ENCODE results near the gene GARNL3. TPM values are rescaled to one million over a fixed set of nuclear protein-coding genes. Genes with fewer than 3 reads are reported as not detected.

The GARNL3 gene
- total and polyA plus RNA-seq, 2 experiments from 2014 or later, result 8.7 to 21.9 TPM

DNA sequence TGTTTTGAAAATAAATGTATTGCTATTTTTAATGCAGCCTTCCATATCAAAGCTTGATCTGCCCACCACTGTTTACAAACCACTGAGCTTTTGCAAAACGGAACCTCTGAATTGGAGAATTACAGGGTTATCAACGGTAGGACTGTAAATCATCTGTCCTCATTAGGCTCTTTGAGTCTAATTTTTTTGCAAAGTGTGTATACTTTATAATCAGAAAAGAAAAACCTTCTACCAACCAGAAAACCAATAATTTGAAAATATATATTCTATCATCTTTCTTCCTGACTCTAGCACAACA lies 125.6 kb downstream of the GARNL3 start (continued):
- TF ChIP-seq, protein P1, sequence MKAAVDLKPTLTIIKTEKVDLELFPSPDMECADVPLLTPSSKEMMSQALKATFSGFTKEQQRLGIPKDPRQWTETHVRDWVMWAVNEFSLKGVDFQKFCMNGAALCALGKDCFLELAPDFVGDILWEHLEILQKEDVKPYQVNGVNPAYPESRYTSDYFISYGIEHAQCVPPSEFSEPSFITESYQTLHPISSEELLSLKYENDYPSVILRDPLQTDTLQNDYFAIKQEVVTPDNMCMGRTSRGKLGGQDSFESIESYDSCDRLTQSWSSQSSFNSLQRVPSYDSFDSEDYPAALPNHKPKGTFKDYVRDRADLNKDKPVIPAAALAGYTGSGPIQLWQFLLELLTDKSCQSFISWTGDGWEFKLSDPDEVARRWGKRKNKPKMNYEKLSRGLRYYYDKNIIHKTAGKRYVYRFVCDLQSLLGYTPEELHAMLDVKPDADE (IDR thresholded peaks at IDR 0.05), result no peak
- TF ChIP-seq EZH2 (IDR thresholded peaks at IDR 0.05; ENCODE audit: low read depth, unreplicated experiment), result no peak
- TF ChIP-seq ZNF114 (CRISPR knock-in tag; IDR thresholded peaks at IDR 0.05), result no peak
- no peak for TF ChIP-seq ZNF331 (CRISPR knock-in tag; IDR thresholded peaks at IDR 0.05; ENCODE audit: low read depth)
- TF ChIP-seq NANOG (IDR thresholded peaks at IDR 0.05; ENCODE audit: borderline replicate concordance), result no peak
- no peak for TF ChIP-seq ZNF462 (CRISPR knock-in tag; IDR thresholded peaks at IDR 0.05)
- TF ChIP-seq JUNB (IDR thresholded peaks at IDR 0.05; ENCODE audit: unreplicated experiment), result no peak

GRCh38 chr9:127390563-127390962 lies 126.0 kb downstream of the GARNL3 start:
- Histone ChIP-seq H3K27me3 (ENCODE audit: insufficient read depth) (0 out of 2 replicates have a peak, but pooled peaks cover 7% of the 10 kb centered on the region), H3K4me1 (ENCODE audit: insufficient read depth) (no peaks in the 10 kb centered on the region; the same call in 1 of the 2 replicates), H3K36me3 (ENCODE audit: insufficient read depth) (no peaks in the 10 kb centered on the region), H4K20me1 (replicated peaks; ENCODE audit: insufficient read depth) (no peaks in the 10 kb centered on the region), H3K4me2 (no peak overlapping the region), H3K4me3 (no peak overlapping the region), H3K27ac (ENCODE audit: low read depth) (no peak overlapping the region), H2AFZ (no peak overlapping the region), H3K79me2 (replicated peaks; ENCODE audit: insufficient read depth) (no peaks in the 10 kb centered on the region), H3K9me2 (ENCODE audit: insufficient read depth) (no peaks in the 10 kb centered on the region), H3F3A (replicated peaks; ENCODE audit: low read depth) (no peaks in the 10 kb centered on the region)
- H3K9me3 Mint-ChIP-seq, result no peaks in the 10 kb centered on the region; the same call in 2 of the 3 replicates
- no peaks in the 10 kb centered on the region for H3K36me3 Mint-ChIP-seq (ENCODE audit: low read depth)
- no peak overlapping the region for H3K27ac Mint-ChIP-seq
- no peak overlapping the region for H3K4me3 Mint-ChIP-seq
- peaks cover 17% of the 10 kb centered on the region for H3K4me1 Mint-ChIP-seq
- H3K27me3 Mint-ChIP-seq (ENCODE audit: insufficient read depth, low read depth, poor library complexity), result peaks cover 3% of the 10 kb centered on the region
- no peak for DNase-seq (ENCODE audit: low spot score)
- no peak for ATAC-seq
- no peak for TF ChIP-seq POLR2AphosphoS5 (IDR thresholded peaks at IDR 0.05; ENCODE audit: low read depth)
- no peak for TF ChIP-seq ZNF114 (CRISPR knock-in tag; IDR thresholded peaks at IDR 0.05)
- no peak for TF ChIP-seq ZNF462 (CRISPR knock-in tag; IDR thresholded peaks at IDR 0.05)
